Muscle of leg (tissue), 11 donors: ENCODE measurements around the gene PPEF2. TPM values are rescaled to one million over a fixed set of nuclear protein-coding genes. Genes with fewer than 3 reads are reported as not detected.

Experiments
- DNase-seq: peaks from one replicate; pipeline ENCODE4 v3.0.0; 2013
- H3K27ac ChIP-seq: one replicate; pipeline ENCODE4 v1.5.1; 2013; ENCODE audit warnings: mild to moderate bottlenecking, low read length, control low read depth
- H3K27me3 ChIP-seq: one replicate; pipeline ENCODE4 v1.6.1; 2013; ENCODE audit warnings: low read length; ENCODE audit not compliant: control insufficient read depth, insufficient read depth
- H3K36me3 ChIP-seq: one replicate; pipeline ENCODE4 v1.6.1; 2013; ENCODE audit warnings: low read length; ENCODE audit not compliant: control insufficient read depth, insufficient read depth
- H3K4me1 ChIP-seq: one replicate; pipeline ENCODE4 v1.6.1; 2013; ENCODE audit warnings: low read length; ENCODE audit not compliant: control insufficient read depth, insufficient read depth
- H3K4me3 ChIP-seq: one replicate; pipeline ENCODE4 v1.5.1; 2013; ENCODE audit warnings: low read length, control low read depth
- H3K9me3 ChIP-seq: replicated peaks from 2 replicates; pipeline ENCODE4 v1.6.1; 2013; ENCODE audit warnings: low read depth, low read length; ENCODE audit not compliant: control insufficient read depth
- WGBS: methylation state at CpG from one replicate; pipeline ENCODE4 v1.1.5; 2013; ENCODE audit warnings: missing lambda C conversion rate; ENCODE audit not compliant: insufficient coverage; 5-methylcytosine and 5-hydroxymethylcytosine counted together
- polyA plus RNA-seq, 8 donors: library from polyadenylated mRNA; unstranded; fragments of 120-200 nt; gene quantifications; one replicate each; pipeline versions ENCODE4 v1.2.1 to v1.2.3, GENCODE V29; 2013; ENCODE audit warnings: inconsistent platforms in 1 of 8, low replicate concordance in 1 of 8; ENCODE audit not compliant: insufficient read length in 8 of 8, insufficient read depth in 1 of 8
- total RNA-seq: library from RNA; stranded (reverse); fragments of 120-200 nt; gene quantifications from one replicate; pipeline ENCODE4 v1.2.4, GENCODE V29; 2013

Gene PPEF2
- total and polyA plus RNA-seq, 9 donors, result 0.04 to 0.43 (median 0.18) TPM; not detected in 4

GRCh38 chr4:75898536-75898935, 3.7 kb downstream of the PPEF2 start:
- no peak for DNase-seq
- Histone ChIP-seq H3K27ac (no peak overlapping the region), H3K9me3 (no peaks in the 10 kb centered on the region), H3K27me3 (no peaks in the 10 kb centered on the region), H3K36me3 (no peaks in the 10 kb centered on the region), H3K4me3 (no peak overlapping the region), H3K4me1 (no peaks in the 10 kb centered on the region)

GRCh38 chr4:75895744-75896314, 6.4 kb downstream of the PPEF2 start:
- Histone ChIP-seq H3K4me3 (no peak overlapping the region), H3K4me1 (no peaks in the 10 kb centered on the region), H3K9me3 (no peaks in the 10 kb centered on the region), H3K27ac (no peak overlapping the region), H3K27me3 (no peaks in the 10 kb centered on the region), H3K36me3 (no peaks in the 10 kb centered on the region)
- 43% methylated on average over 2 of the region's 4 CpGs for WGBS
- no peak for DNase-seq

GRCh38 chr4:75892508-75892907, 9.7 kb downstream of the PPEF2 start:
- peaks cover 2% of the 10 kb centered on the region for H3K27me3 ChIP-seq
- no peaks in the 10 kb centered on the region for H3K4me1 ChIP-seq
- H3K4me3 ChIP-seq, result no peak overlapping the region
- H3K9me3 ChIP-seq, result no peaks in the 10 kb centered on the region
- no peaks in the 10 kb centered on the region for H3K36me3 ChIP-seq
- no peak overlapping the region for H3K27ac ChIP-seq
- WGBS, result no CpG with 5 or more reads among the region's 3 CpGs
- DNase-seq, result no peak

- H3K36me3 ChIP-seq, result no peaks in the 10 kb centered on the region
- H3K4me1 ChIP-seq, result no peaks in the 10 kb centered on the region
- H3K9me3 ChIP-seq, result no peaks in the 10 kb centered on the region
- H3K4me3 ChIP-seq, result no peak overlapping the region
- no peak for DNase-seq
- H3K27ac ChIP-seq, result no peak overlapping the region
- H3K27me3 ChIP-seq, result peaks cover 2% of the 10 kb centered on the region
- WGBS, result 91% methylated on average over 13 of the region's 14 CpGs
Observed at GRCh38 chr4:75891611-75892010, 10.6 kb downstream of the PPEF2 start.

GRCh38 chr4:75889537-75890199, 12.6 kb downstream of the PPEF2 start:
- H3K4me3 ChIP-seq, result no peak overlapping the region
- no peak for DNase-seq

GRCh38 chr4:75886104-75886503, 16.1 kb downstream of the PPEF2 start:
- H3K36me3 ChIP-seq, result no peaks in the 10 kb centered on the region
- no peak overlapping the region for H3K27ac ChIP-seq
- no peaks in the 10 kb centered on the region for H3K4me1 ChIP-seq
- WGBS, result 67% methylated on average over 23 of the region's 24 CpGs
- peaks cover 5% of the 10 kb centered on the region for H3K27me3 ChIP-seq
- DNase-seq, result no peak
- no peaks in the 10 kb centered on the region for H3K9me3 ChIP-seq
- no peak overlapping the region for H3K4me3 ChIP-seq

More at GRCh38 chr4:75889537-75890199, 12.6 kb downstream of the PPEF2 start:
- Histone ChIP-seq H3K36me3 (no peaks in the 10 kb centered on the region), H3K27me3 (peaks cover 5% of the 10 kb centered on the region), H3K4me1 (no peaks in the 10 kb centered on the region), H3K9me3 (no peaks in the 10 kb centered on the region), H3K27ac (no peak overlapping the region)
- WGBS, result 89% methylated on average over 8 of the region's 9 CpGs

GRCh38 chr4:75881476-75881875, 20.8 kb downstream of the PPEF2 start:
- H3K36me3 ChIP-seq, result no peaks in the 10 kb centered on the region
- H3K9me3 ChIP-seq, result no peaks in the 10 kb centered on the region
- no peak overlapping the region for H3K27ac ChIP-seq
- 100% methylated on average over 1 of the region's 3 CpGs for WGBS
- H3K4me1 ChIP-seq, result no peaks in the 10 kb centered on the region
- no peak overlapping the region for H3K4me3 ChIP-seq
- H3K27me3 ChIP-seq, result peaks cover 3% of the 10 kb centered on the region
- no peak for DNase-seq

GRCh38 chr4:75880278-75880677, 22.0 kb downstream of the PPEF2 start:
- no peaks in the 10 kb centered on the region for H3K36me3 ChIP-seq
- DNase-seq, result no peak
- WGBS, result no CpG with 5 or more reads among the region's 1 CpG
- no peak overlapping the region for H3K4me3 ChIP-seq
- no peaks in the 10 kb centered on the region for H3K9me3 ChIP-seq
- no peaks in the 10 kb centered on the region for H3K4me1 ChIP-seq
- no peak overlapping the region for H3K27ac ChIP-seq
- H3K27me3 ChIP-seq, result no peaks in the 10 kb centered on the region

GRCh38 chr4:75878246-75878756, 24.0 kb downstream of the PPEF2 start:
- Histone ChIP-seq H3K27ac (no peak overlapping the region), H3K27me3 (no peaks in the 10 kb centered on the region), H3K4me1 (no peaks in the 10 kb centered on the region), H3K36me3 (no peaks in the 10 kb centered on the region), H3K9me3 (no peaks in the 10 kb centered on the region), H3K4me3 (no peak overlapping the region)
- 70% methylated on average over 4 of the region's 6 CpGs for WGBS
- no peak for DNase-seq

GRCh38 chr4:75876218-75876617, 26.0 kb downstream of the PPEF2 start:
- no peak for DNase-seq
- Histone ChIP-seq H3K27ac (no peak overlapping the region), H3K4me1 (no peaks in the 10 kb centered on the region), H3K36me3 (no peaks in the 10 kb centered on the region), H3K4me3 (no peak overlapping the region), H3K27me3 (no peaks in the 10 kb centered on the region), H3K9me3 (no peaks in the 10 kb centered on the region)
- WGBS, result 75% methylated on average over 11 of the region's 18 CpGs
